ENCODE data around the gene ZCWPW1.
"Not testable (repeated sequence)": the region's sequence is repeated elsewhere in the genome, so short reads cannot be mapped to it uniquely, and the experiment has no call there.

The ZCWPW1 gene

GRCh38 chr7:100455206-100455605 lies 26.7 kb upstream of the ZCWPW1 start:
- no peak for DNase-seq

- not testable (repeated sequence) for DNase-seq
Observed at GRCh38 chr7:100453854-100454253, 25.4 kb upstream of the ZCWPW1 start.

- DNase-seq: no peak
Observed at GRCh38 chr7:100452513-100452912, 24.0 kb upstream of the ZCWPW1 start.

- no peak for DNase-seq
Observed at GRCh38 chr7:100449190-100449795, 20.8 kb upstream of the ZCWPW1 start.

GRCh38 chr7:100447363-100447762 lies 18.9 kb upstream of the ZCWPW1 start:
- DNase-seq: not testable (repeated sequence)

- no peak for DNase-seq
Observed at GRCh38 chr7:100446040-100446439, 17.5 kb upstream of the ZCWPW1 start.

GRCh38 chr7:100444311-100445278 lies 16.1 kb upstream of the ZCWPW1 start:
- peak; percentile 89 for DNase-seq

GRCh38 chr7:100443096-100443840 lies 14.8 kb upstream of the ZCWPW1 start:
- DNase-seq: no peak

GRCh38 chr7:100441641-100442535 lies 13.4 kb upstream of the ZCWPW1 start:
- DNase-seq: no peak

GRCh38 chr7:100439244-100439643 lies 10.7 kb upstream of the ZCWPW1 start:
- not testable (repeated sequence) for DNase-seq

- not testable (repeated sequence) for DNase-seq
Observed at GRCh38 chr7:100438731-100439130, 10.2 kb upstream of the ZCWPW1 start.

- no peak for DNase-seq
Observed at GRCh38 chr7:100438172-100438571, 9.7 kb upstream of the ZCWPW1 start.

- DNase-seq: no peak
Observed at GRCh38 chr7:100437150-100438100, 8.9 kb upstream of the ZCWPW1 start.

- no peak for DNase-seq
Observed at GRCh38 chr7:100435401-100436304, 7.2 kb upstream of the ZCWPW1 start.

- no peak for DNase-seq
Observed at GRCh38 chr7:100434297-100435144, 6.0 kb upstream of the ZCWPW1 start.

GRCh38 chr7:100433592-100434296 lies 5.2 kb upstream of the ZCWPW1 start:
- DNase-seq: no peak

- DNase-seq: no peak
Observed at GRCh38 chr7:100433276-100433591, 4.7 kb upstream of the ZCWPW1 start.

GRCh38 chr7:100432621-100433275 lies 4.2 kb upstream of the ZCWPW1 start:
- DNase-seq: no peak

Data from GF-D8 (cell line).